Glutamatergic neuron (in vitro differentiated cells): ENCODE data around the gene ATP6V0E2. TPM values are rescaled to one million over a fixed set of nuclear protein-coding genes. Genes with fewer than 3 reads are reported as not detected.
"Not testable (repeated sequence)": the region's sequence is repeated elsewhere in the genome, so short reads cannot be mapped to it uniquely, and the experiment has no call there.

ENCODE experiments used
- DNase-seq: peaks from one replicate; pipeline ENCODE4 v3.0.0; 2022
- H3K27ac Mint-ChIP-seq: one replicate; pipeline ENCODE4 v1.8.0; 2020; ENCODE audit warnings: mild to moderate bottlenecking, mixed read lengths, inconsistent platforms; ENCODE audit not compliant: unreplicated experiment
- H3K27me3 Mint-ChIP-seq: one replicate; pipeline ENCODE4 v1.8.0; 2020; ENCODE audit warnings: mild to moderate bottlenecking, moderate library complexity, mixed read lengths, inconsistent platforms; ENCODE audit not compliant: unreplicated experiment
- H3K36me3 Mint-ChIP-seq: one replicate; pipeline ENCODE4 v1.8.0; 2020; ENCODE audit warnings: mild to moderate bottlenecking, mixed read lengths, inconsistent platforms; ENCODE audit not compliant: unreplicated experiment
- H3K4me1 Mint-ChIP-seq: one replicate; pipeline ENCODE4 v1.8.0; 2020; ENCODE audit warnings: mild to moderate bottlenecking, low read depth, mixed read lengths, inconsistent platforms; ENCODE audit not compliant: unreplicated experiment
- H3K4me3 Mint-ChIP-seq: one replicate; pipeline ENCODE4 v1.8.0; 2020; ENCODE audit warnings: mild to moderate bottlenecking, mixed read lengths, inconsistent platforms; ENCODE audit not compliant: unreplicated experiment
- H3K9me3 Mint-ChIP-seq: one replicate; pipeline ENCODE4 v1.8.0; 2020; ENCODE audit warnings: mild to moderate bottlenecking, moderate library complexity, mixed read lengths, inconsistent platforms; ENCODE audit not compliant: unreplicated experiment
- total RNA-seq: library from RNA; stranded (reverse); fragmentation: NEBNext Ultra II Directional; extraction: Animal tissue kit (Norgen Biotek cat#: 25700); gene quantifications from one replicate; pipeline ENCODE4 v1.2.1, GENCODE V29; 2021; ENCODE audit not compliant: unreplicated experiment

ATP6V0E2 gene
- total RNA-seq, 1 donor from 2014 or later, result 67.6 TPM

- H3K36me3 Mint-ChIP-seq, H3K9me3 Mint-ChIP-seq, H3K4me1 Mint-ChIP-seq, H3K4me3 Mint-ChIP-seq, DNase-seq, H3K27me3 Mint-ChIP-seq, H3K27ac Mint-ChIP-seq: not testable (repeated sequence)
Observed at GRCh38 chr7:149907776-149908376, 34.1 kb downstream of the ATP6V0E2 start.

DNA sequence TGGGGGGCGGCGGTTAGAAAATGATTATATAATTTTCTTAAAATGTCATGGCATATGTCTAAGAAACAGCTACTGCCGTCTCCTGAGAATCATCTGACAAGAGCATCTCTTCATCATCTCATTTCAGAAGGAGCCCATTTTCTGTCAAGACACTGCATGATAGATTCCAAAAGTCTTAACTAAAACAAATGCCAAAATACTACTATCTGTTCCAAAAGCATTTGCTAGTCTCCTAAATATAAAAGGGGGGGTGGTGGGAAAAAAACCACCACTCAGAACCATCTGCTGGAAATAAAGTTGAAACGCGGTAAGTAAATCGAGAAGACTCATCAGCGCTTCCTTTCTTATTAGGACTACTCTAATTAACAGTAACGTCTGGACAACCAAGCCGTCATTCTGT lies 36.5 kb downstream of the ATP6V0E2 start:
- not testable (repeated sequence) for DNase-seq, H3K36me3 Mint-ChIP-seq, H3K27ac Mint-ChIP-seq, H3K4me3 Mint-ChIP-seq, H3K27me3 Mint-ChIP-seq, H3K4me1 Mint-ChIP-seq, H3K9me3 Mint-ChIP-seq

- H3K27me3 Mint-ChIP-seq, DNase-seq, H3K27ac Mint-ChIP-seq, H3K9me3 Mint-ChIP-seq, H3K4me3 Mint-ChIP-seq, H3K36me3 Mint-ChIP-seq, H3K4me1 Mint-ChIP-seq: not testable (repeated sequence)
Observed at GRCh38 chr7:149912126-149912525, 38.4 kb downstream of the ATP6V0E2 start.

DNA sequence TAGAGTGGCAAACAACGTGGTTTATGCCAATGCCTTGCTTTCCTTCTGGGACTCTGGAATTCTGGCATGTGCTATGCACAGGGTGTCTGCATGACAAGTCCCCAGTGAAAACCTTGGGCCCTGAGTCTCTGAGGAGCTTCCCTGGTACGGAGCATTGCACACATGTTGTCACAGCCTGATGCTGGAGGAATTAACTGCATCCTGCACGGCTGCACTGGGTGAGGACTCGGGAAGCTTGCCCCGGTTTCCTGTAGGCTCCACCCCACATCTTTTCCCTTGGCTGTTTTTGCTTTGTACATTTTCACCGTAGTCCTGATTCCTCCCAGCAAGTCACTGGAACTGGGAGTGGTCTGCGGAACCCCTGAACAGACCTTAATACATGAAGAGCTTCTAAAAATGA lies 52.6 kb downstream of the ATP6V0E2 start:
- H3K36me3 Mint-ChIP-seq, H3K27ac Mint-ChIP-seq, H3K27me3 Mint-ChIP-seq, H3K9me3 Mint-ChIP-seq, H3K4me1 Mint-ChIP-seq, H3K4me3 Mint-ChIP-seq, DNase-seq: not testable (repeated sequence)

Other genes starting within 250 kb of the ATP6V0E2 start
- 1.4 TPM for gene ZNF467, start 100.4 kb upstream of the ATP6V0E2 start, total RNA-seq
- gene ZNF862, start 35.6 kb upstream of the ATP6V0E2 start, total RNA-seq, result 12.9 TPM